PC-3 (cell line): Measurements from ENCODE around the gene ADCK2. TPM values are rescaled to one million over a fixed set of nuclear protein-coding genes. Genes with fewer than 3 reads are reported as not detected.

Experiments used
- ATAC-seq: fragments of 200-7000 bp; cut with Tn5 transposase; 2 replicates; pipeline ENCODE4 v1.9.1; 2020; ENCODE audit warnings: mild to moderate bottlenecking, moderate library complexity
- BruUV-seq: library from RNA; stranded (reverse); fragments of 400-500 nt; replicated peaks from 2 replicates; lab custom pipeline; 2021; lab: Mats Ljungman, UMichigan
- CTCF ChIA-PET: fragments of 300-600 bp; sonication (Branson Sonifier 250); formaldehyde crosslinking; loops from one replicate; lab custom pipeline; 2022; ENCODE audit warnings: antibody characterized with exemption; lab: Charles Lee
- POLR2A ChIA-PET: fragments of 300-600 bp; sonication (Branson Sonifier 250); formaldehyde crosslinking; loops from one replicate; lab custom pipeline; 2022; ENCODE audit warnings: antibody characterized with exemption; ENCODE audit not compliant: unreplicated experiment; lab: Charles Lee
- DNase-seq: peaks from one replicate; pipeline ENCODE4 v3.0.0-alpha.2; 2015
- H2AFZ ChIP-seq: fragments of 300-600 bp; sonication (generic); 2 replicates; pipeline ENCODE4 v1.6.0; 2016; ENCODE audit warnings: antibody characterized with exemption, low read length
- H3F3A ChIP-seq: fragments of 300-600 bp; sonication (generic); one replicate; pipeline ENCODE4 v1.6.0; 2017; ENCODE audit warnings: antibody characterized with exemption, low read length, control low read depth, mild to moderate bottlenecking; ENCODE audit not compliant: unreplicated experiment
- H3K27ac ChIP-seq: fragments of 300-600 bp; sonication (generic); 2 replicates; pipeline ENCODE4 v1.5.1; 2016; ENCODE audit warnings: mild to moderate bottlenecking, low read length
- H3K27me3 ChIP-seq: fragments of 300-600 bp; sonication (generic); 2 replicates; pipeline ENCODE4 v1.6.1; 2016; ENCODE audit warnings: low read length, mixed read lengths
- H3K36me3 ChIP-seq: fragments of 300-600 bp; sonication (generic); 2 replicates; pipeline ENCODE4 v1.6.1; 2016; ENCODE audit warnings: low read depth, mixed run types, low read length, mixed read lengths
- H3K4me1 ChIP-seq: fragments of 300-600 bp; sonication (generic); 2 replicates; pipeline ENCODE4 v1.5.1; 2016; ENCODE audit warnings: low read length; ENCODE audit not compliant: insufficient read depth
- H3K4me2 ChIP-seq: fragments of 300-600 bp; sonication (generic); 2 replicates; pipeline ENCODE4 v1.6.0; 2016; ENCODE audit warnings: low read length
- H3K4me3 ChIP-seq: fragments of 300-600 bp; sonication (generic); 2 replicates; pipeline ENCODE4 v1.5.1; 2016; ENCODE audit warnings: mild to moderate bottlenecking, low read length, mixed read lengths
- H3K79me2 ChIP-seq: fragments of 300-600 bp; sonication (generic); 2 replicates; pipeline ENCODE4 v1.6.1; 2017; ENCODE audit warnings: low read length, mixed read lengths
- H3K9ac ChIP-seq: fragments of 300-600 bp; sonication (generic); 2 replicates; pipeline ENCODE4 v1.6.0; 2016; ENCODE audit warnings: mild to moderate bottlenecking, low read length
- H3K9me2 ChIP-seq: fragments of 300-600 bp; sonication (generic); replicated peaks from 2 replicates; pipeline ENCODE4 v1.6.1; 2016; ENCODE audit warnings: mixed run types, low read length, mixed read lengths
- H3K9me3 ChIP-seq: fragments of 300-600 bp; sonication (generic); 2 replicates; pipeline ENCODE4 v1.6.1; 2016; ENCODE audit warnings: low read length, mixed read lengths
- H4K20me1 ChIP-seq: fragments of 300-600 bp; sonication (generic); 2 replicates; pipeline ENCODE4 v1.6.1; 2016; ENCODE audit warnings: low read length, mixed read lengths
- EZH2 ChIP-seq: fragments of 300-600 bp; sonication (generic); IDR thresholded peaks from one replicate; pipeline ENCODE4 v1.6.1; 2017; ENCODE audit warnings: antibody characterized with exemption, mild to moderate bottlenecking, low read length; ENCODE audit not compliant: unreplicated experiment
- EZH2phosphoT487 ChIP-seq: fragments of 300-600 bp; sonication (generic); IDR thresholded peaks from 2 replicates; pipeline ENCODE4 v1.6.1; 2018; ENCODE audit warnings: mild to moderate bottlenecking, antibody characterized with exemption, low read length, borderline replicate concordance
- intact Hi-C: fragments of 100-400 bp; cut with micrococcal nuclease; formaldehyde crosslinking; loops from 2 replicates; pipeline ENCODE4 v1.9.0; 2023
- total RNA-seq: library from RNA; depleted of rRNA; stranded (reverse); fragments of >200 nt; gene quantifications from 2 replicates; pipeline ENCODE4 v1.2.3, GENCODE V29; 2014
- TF ChIP-seq, protein P1 (sequence below): fragments of 300-600 bp; sonication (generic); conservative IDR thresholded peaks from 2 replicates; pipeline ENCODE4 v1.5.1; 2017; ENCODE audit warnings: antibody characterized with exemption, low read depth, mild to moderate bottlenecking, low read length

The ADCK2 gene
- total RNA-seq, 1 experiment from 2014 or later: 29.4 TPM

DNA sequence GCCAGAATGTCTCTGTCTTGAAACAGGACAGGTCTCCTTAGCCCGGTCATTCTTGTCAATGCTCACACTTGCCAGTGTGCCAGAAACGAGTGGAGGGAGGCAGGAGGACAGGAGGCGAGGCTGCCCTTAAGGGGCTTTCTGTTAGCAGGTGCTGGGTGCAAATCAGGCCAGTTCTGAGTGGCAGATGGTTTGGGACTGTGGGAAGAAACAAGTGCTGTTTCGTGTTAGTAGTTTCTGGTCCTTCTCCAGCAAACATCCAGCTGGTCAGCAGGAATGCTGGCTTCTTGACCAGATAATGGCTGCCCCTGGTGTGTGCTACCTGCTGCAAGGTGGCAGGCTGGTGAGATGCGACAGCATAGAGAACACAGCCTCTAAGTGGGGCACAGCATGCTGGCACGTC, 15.6 kb downstream of the ADCK2 start:
- TF ChIP-seq EZH2phosphoT487 (no peak), EZH2 (no peak)
- TF ChIP-seq, protein P1, sequence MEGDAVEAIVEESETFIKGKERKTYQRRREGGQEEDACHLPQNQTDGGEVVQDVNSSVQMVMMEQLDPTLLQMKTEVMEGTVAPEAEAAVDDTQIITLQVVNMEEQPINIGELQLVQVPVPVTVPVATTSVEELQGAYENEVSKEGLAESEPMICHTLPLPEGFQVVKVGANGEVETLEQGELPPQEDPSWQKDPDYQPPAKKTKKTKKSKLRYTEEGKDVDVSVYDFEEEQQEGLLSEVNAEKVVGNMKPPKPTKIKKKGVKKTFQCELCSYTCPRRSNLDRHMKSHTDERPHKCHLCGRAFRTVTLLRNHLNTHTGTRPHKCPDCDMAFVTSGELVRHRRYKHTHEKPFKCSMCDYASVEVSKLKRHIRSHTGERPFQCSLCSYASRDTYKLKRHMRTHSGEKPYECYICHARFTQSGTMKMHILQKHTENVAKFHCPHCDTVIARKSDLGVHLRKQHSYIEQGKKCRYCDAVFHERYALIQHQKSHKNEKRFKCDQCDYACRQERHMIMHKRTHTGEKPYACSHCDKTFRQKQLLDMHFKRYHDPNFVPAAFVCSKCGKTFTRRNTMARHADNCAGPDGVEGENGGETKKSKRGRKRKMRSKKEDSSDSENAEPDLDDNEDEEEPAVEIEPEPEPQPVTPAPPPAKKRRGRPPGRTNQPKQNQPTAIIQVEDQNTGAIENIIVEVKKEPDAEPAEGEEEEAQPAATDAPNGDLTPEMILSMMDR: no peak
- no peak overlapping the region for H3K4me3 ChIP-seq
- no peaks in the 10 kb centered on the region for H3K9me3 ChIP-seq
- no peaks in the 10 kb centered on the region for H3K27me3 ChIP-seq
- H3K36me3 ChIP-seq: no peaks in the 10 kb centered on the region
- no peaks in the 10 kb centered on the region for H3K4me1 ChIP-seq
- CTCF ChIA-PET: no interaction called here
- no peak overlapping the region for H3K4me2 ChIP-seq
- H3K9ac ChIP-seq: no peak overlapping the region
- DNase-seq (no peak), ATAC-seq (no peak)
- intact Hi-C loops: no loop called here
- POLR2A ChIA-PET: no interaction called here
- no peaks in the 10 kb centered on the region for H4K20me1 ChIP-seq
- H3K9me2 ChIP-seq: no peaks in the 10 kb centered on the region
- H3K27ac ChIP-seq: no peak overlapping the region
- H2AFZ ChIP-seq: no peak overlapping the region
- no TSS peak for BruUV-seq
- no peaks in the 10 kb centered on the region for H3K79me2 ChIP-seq
- H3F3A ChIP-seq: no peaks in the 10 kb centered on the region

DNA sequence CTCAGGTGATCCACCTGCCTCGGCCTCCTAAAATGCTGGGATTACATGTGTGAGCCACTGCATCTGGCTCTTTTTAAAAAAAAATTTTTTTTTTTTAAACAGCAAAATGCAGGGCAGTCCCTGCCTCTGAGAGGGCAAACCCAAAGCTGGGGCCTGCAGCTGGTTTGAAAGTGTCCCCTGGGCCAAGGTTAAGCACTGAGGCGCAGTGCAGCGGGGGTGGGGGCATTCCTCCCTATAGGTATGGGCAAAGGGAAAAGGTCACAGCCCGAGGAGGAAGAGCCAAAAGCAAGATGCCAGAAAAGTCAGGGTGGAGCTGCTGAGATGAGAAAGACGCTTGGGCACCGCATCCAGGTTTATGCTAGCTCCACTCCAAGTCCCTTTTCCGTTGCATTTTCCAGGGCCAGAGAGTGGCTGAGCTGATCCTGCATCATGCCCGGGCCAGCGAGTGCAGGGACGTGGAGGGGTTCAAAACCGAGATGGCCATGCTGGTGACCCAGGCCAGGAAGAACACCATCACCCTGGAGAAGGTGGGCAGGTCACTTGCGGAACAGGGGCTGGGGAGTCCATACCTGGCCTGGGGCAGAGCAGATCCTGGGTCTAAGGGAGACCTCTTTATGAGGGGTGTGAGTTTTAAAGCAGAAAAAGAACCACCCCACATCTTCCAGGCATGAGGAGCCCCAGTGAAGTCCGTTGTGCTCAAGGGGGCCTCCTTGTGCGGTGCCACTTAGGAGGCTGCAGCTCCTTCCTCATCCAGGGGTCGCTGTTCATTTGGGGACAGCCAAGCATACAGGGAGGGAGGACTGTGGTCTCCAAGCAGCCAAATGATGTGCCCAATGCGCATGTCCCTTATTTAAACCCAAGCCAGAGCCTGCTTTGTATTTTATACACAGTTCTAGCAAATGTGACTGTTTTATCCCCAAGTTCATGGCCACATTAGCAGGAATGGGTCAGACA, 16.7 kb downstream of the ADCK2 start:
- BruUV-seq: no TSS peak
- no peak overlapping the region for H3K4me3 ChIP-seq
- ChIA-PET POLR2A (no interaction called here), CTCF (no interaction called here)
- no peak overlapping the region for H3K9ac ChIP-seq
- no peak overlapping the region for H3K4me2 ChIP-seq
- no peaks in the 10 kb centered on the region for H3K9me3 ChIP-seq
- H3K36me3 ChIP-seq: no peaks in the 10 kb centered on the region
- H3K9me2 ChIP-seq: no peaks in the 10 kb centered on the region
- no peak overlapping the region for H2AFZ ChIP-seq
- TF ChIP-seq EZH2 (no peak), EZH2phosphoT487 (no peak)
- TF ChIP-seq, protein P1: no peak
- no peaks in the 10 kb centered on the region for H3K27me3 ChIP-seq
- DNase-seq (no peak), ATAC-seq (no peak)
- no peaks in the 10 kb centered on the region for H3F3A ChIP-seq
- H3K4me1 ChIP-seq: no peaks in the 10 kb centered on the region
- H3K79me2 ChIP-seq: no peaks in the 10 kb centered on the region
- intact Hi-C loops: no loop called here
- no peaks in the 10 kb centered on the region for H4K20me1 ChIP-seq
- H3K27ac ChIP-seq: no peak overlapping the region
